Mesenchymal stem cell (in vitro differentiated cells and primary cell): ENCODE results near the gene CALR3.
"Not testable (repeated sequence)": the region's sequence is repeated elsewhere in the genome, so short reads cannot be mapped to it uniquely, and the experiment has no call there.

Experiments
- DNase-seq: peaks from one replicate; pipeline ENCODE4 v3.0.0-alpha.2; 2013
- H2AFZ ChIP-seq: one replicate; pipeline ENCODE4 v1.6.1; 2013; ENCODE audit warnings: low read depth, mild to moderate bottlenecking, control low read depth, inconsistent platforms, low read length, moderate library complexity
- H2AK5ac ChIP-seq: 2 replicates; pipeline ENCODE4 v1.6.1; 2013; ENCODE audit warnings: low read length, moderate library complexity, mild to moderate bottlenecking, inconsistent platforms; ENCODE audit not compliant: severe bottlenecking
- H2BK120ac ChIP-seq: one replicate; pipeline ENCODE4 v1.6.1; 2013; ENCODE audit warnings: low read depth, mild to moderate bottlenecking, inconsistent platforms, low read length, moderate library complexity
- H2BK12ac ChIP-seq, 2 experiments: one replicate each; pipeline ENCODE4 v1.6.1; 2013; ENCODE audit warnings: inconsistent platforms in 2 of 2, low read length in 2 of 2, mild to moderate bottlenecking in 2 of 2, moderate library complexity in 2 of 2, control low read depth in 1 of 2
- H2BK15ac ChIP-seq: one replicate; pipeline ENCODE4 v1.6.1; 2013; ENCODE audit warnings: mild to moderate bottlenecking, low read depth, inconsistent platforms; ENCODE audit not compliant: poor library complexity, severe bottlenecking
- H2BK5ac ChIP-seq: 2 replicates; pipeline ENCODE4 v1.6.1; 2013; ENCODE audit warnings: low read depth, mild to moderate bottlenecking, low read length, control low read depth, inconsistent platforms; ENCODE audit not compliant: poor library complexity, severe bottlenecking
- H3K14ac ChIP-seq, 2 experiments: one replicate each; pipeline ENCODE4 v1.6.1; 2013; ENCODE audit warnings: inconsistent platforms in 2 of 2, low read length in 2 of 2, control low read depth in 1 of 2, mild to moderate bottlenecking in 1 of 2, moderate library complexity in 1 of 2
- H3K18ac ChIP-seq, 2 experiments: one replicate each; pipeline ENCODE4 v1.6.1; 2013; ENCODE audit warnings: inconsistent platforms in 2 of 2, low read length in 2 of 2, control low read depth in 1 of 2, low read depth in 1 of 2, mild to moderate bottlenecking in 1 of 2
- H3K23ac ChIP-seq, 2 experiments: one replicate each; pipeline ENCODE4 v1.6.1; 2013; ENCODE audit warnings: inconsistent platforms in 2 of 2, low read length in 2 of 2, mild to moderate bottlenecking in 2 of 2, moderate library complexity in 2 of 2, control low read depth in 1 of 2
- H3K27ac ChIP-seq: 2 replicates; pipeline ENCODE4 v1.5.1; 2013; ENCODE audit warnings: mild to moderate bottlenecking, moderate library complexity, low read length, control low read depth, inconsistent platforms; ENCODE audit not compliant: poor library complexity, severe bottlenecking
- H3K27me3 ChIP-seq, 2 experiments: 2 replicates each; pipeline versions ENCODE4 v1.6.1 to v1.7.0; 2013; ENCODE audit warnings: low read length in 2 of 2, mild to moderate bottlenecking in 2 of 2, moderate library complexity in 2 of 2, control low read depth in 1 of 2, inconsistent platforms in 1 of 2; ENCODE audit not compliant: control insufficient read depth in 1 of 2, insufficient read depth in 1 of 2
- H3K36me3 ChIP-seq, 2 experiments: 2 replicates each; pipeline versions ENCODE4 v1.6.1 to v1.7.0; 2013; ENCODE audit warnings: low read length in 2 of 2, control low read depth in 1 of 2, inconsistent platforms in 1 of 2, low read depth in 1 of 2, mild to moderate bottlenecking in 1 of 2; ENCODE audit not compliant: insufficient read depth in 2 of 2, control insufficient read depth in 1 of 2
- H3K4ac ChIP-seq, 2 experiments: one replicate each; pipeline ENCODE4 v1.6.1; 2013; ENCODE audit warnings: inconsistent platforms in 2 of 2, low read length in 2 of 2, mild to moderate bottlenecking in 2 of 2, moderate library complexity in 2 of 2, control low read depth in 1 of 2, low read depth in 1 of 2
- H3K4me1 ChIP-seq: 2 replicates; pipeline ENCODE4 v1.6.1; 2013; ENCODE audit warnings: low read depth, low read length, control low read depth; ENCODE audit not compliant: control insufficient read depth, insufficient read depth
- H3K4me2 ChIP-seq: 2 replicates; pipeline ENCODE4 v1.6.1; 2013; ENCODE audit warnings: low read length, mild to moderate bottlenecking, inconsistent platforms; ENCODE audit not compliant: poor library complexity, severe bottlenecking
- H3K4me3 ChIP-seq, 2 experiments: 2 replicates each; pipeline versions ENCODE4 v1.5.1 to v1.7.0; 2013; ENCODE audit warnings: low read length in 2 of 2, mild to moderate bottlenecking in 2 of 2, control low read depth in 1 of 2, low read depth in 1 of 2; ENCODE audit not compliant: insufficient read depth in 1 of 2
- H3K79me1 ChIP-seq: replicated peaks from 2 replicates; pipeline ENCODE4 v1.6.1; 2013; ENCODE audit warnings: mild to moderate bottlenecking, control low read depth, low read length, inconsistent platforms; ENCODE audit not compliant: poor library complexity, severe bottlenecking
- H3K9ac ChIP-seq: 2 replicates; pipeline ENCODE4 v1.7.0; 2013; ENCODE audit warnings: mild to moderate bottlenecking, low read length, moderate library complexity
- H3K9me3 ChIP-seq: 2 replicates; pipeline ENCODE4 v1.7.0; 2013; ENCODE audit warnings: mild to moderate bottlenecking, low read length; ENCODE audit not compliant: control insufficient read depth
- H4K8ac ChIP-seq: one replicate; pipeline ENCODE4 v1.6.1; 2013; ENCODE audit warnings: inconsistent platforms, mild to moderate bottlenecking, low read length, moderate library complexity
- H4K91ac ChIP-seq: one replicate; pipeline ENCODE4 v1.6.1; 2013; ENCODE audit warnings: mild to moderate bottlenecking, low read length, inconsistent platforms
- WGBS: methylation state at CpG from one replicate; pipeline ENCODE4 v1.1.7; 2013; ENCODE audit warnings: mixed read lengths; 5-methylcytosine and 5-hydroxymethylcytosine counted together

CALR3 gene

DNA sequence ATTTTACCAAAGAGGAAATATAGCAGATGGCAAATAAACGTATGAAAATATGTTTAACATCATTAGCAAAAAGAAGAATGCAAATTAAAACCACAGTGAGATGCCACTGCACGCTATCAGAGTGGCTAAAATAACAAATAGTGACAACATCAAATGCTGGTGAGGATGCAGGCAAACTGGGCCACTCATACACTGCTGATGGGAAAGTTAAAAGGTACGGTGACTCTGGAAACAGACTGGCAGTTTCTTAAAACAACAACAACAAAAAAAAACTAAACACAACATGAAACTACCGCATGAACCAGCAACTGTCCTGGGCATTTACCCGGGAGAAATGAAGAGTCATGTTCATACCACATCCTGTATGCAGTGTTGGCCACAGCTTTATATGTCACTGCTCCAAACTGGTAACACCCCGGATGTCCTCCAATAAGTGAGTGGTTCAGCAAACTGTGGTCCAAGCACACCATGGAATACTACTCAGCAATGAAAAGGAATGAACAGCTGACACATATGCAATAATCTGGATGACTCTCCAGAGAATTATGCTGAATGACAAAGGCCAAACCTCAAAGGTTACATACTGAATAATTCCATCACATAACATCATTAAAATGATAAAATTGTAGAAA, 46.5 kb downstream of the CALR3 start:
- Histone ChIP-seq H3K9ac (no peak overlapping the region), H3K27ac (no peak overlapping the region), H3K14ac (no peak overlapping the region), H2BK12ac (no peak overlapping the region), H2BK120ac (no peak overlapping the region), H2BK5ac (no peak overlapping the region), H4K91ac (no peak overlapping the region), H2AFZ (no peak overlapping the region), H2BK15ac (no peak overlapping the region), H3K4me2 (no peak overlapping the region), H3K23ac (no peak overlapping the region), H4K8ac (no peak overlapping the region), H3K4me1 (peaks cover 43% of the 10 kb centered on the region), H3K9me3 (no peaks in the 10 kb centered on the region), H3K4me3 (no peak overlapping the region), H3K18ac (no peak overlapping the region), H3K27me3 (no peaks in the 10 kb centered on the region), H3K79me1 (no peaks in the 10 kb centered on the region), H3K4ac (peak overlapping the region in 1 of 2 experiments; percentile 47), H3K36me3 (peaks cover 4 to 5% of the 10 kb centered on the region in 2 experiments), H2AK5ac (peak overlapping the region; percentile 54)
- 90% methylated on average over 5 of the region's 6 CpGs for WGBS
- peak; percentile 29 for DNase-seq

DNA sequence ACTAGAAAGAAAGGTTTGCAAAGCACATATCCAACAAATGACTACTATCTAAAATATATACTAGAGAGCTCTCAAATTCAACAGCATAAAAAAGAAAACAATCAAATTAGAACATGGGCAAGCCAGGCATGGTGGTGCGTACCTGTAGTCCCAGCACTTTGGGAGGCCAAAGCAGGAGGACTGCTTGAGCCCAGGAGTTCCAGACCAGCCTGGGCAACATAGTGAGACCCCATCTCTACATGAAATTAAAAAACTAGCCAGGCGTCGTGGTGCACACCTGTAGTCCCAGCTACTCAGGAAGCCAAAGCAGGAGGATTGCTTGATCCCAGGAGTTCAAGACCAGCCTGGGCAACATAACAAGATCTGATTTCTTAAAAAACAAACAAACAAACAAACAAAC, 47.1 kb downstream of the CALR3 start:
- not testable (repeated sequence) for H3K4ac ChIP-seq, H2BK120ac ChIP-seq, H3K4me2 ChIP-seq, H3K23ac ChIP-seq, H3K79me1 ChIP-seq, H2AK5ac ChIP-seq, H3K36me3 ChIP-seq, H2AFZ ChIP-seq, DNase-seq, H3K9ac ChIP-seq, H3K27me3 ChIP-seq, H2BK5ac ChIP-seq, H4K91ac ChIP-seq, H3K14ac ChIP-seq, H3K4me3 ChIP-seq, H2BK15ac ChIP-seq, H2BK12ac ChIP-seq, H3K27ac ChIP-seq, H4K8ac ChIP-seq, H3K18ac ChIP-seq, H3K9me3 ChIP-seq
- H3K4me1 ChIP-seq = peaks cover 42% of the 10 kb centered on the region
- WGBS = 98% methylated on average over 3 of the region's 3 CpGs

DNA sequence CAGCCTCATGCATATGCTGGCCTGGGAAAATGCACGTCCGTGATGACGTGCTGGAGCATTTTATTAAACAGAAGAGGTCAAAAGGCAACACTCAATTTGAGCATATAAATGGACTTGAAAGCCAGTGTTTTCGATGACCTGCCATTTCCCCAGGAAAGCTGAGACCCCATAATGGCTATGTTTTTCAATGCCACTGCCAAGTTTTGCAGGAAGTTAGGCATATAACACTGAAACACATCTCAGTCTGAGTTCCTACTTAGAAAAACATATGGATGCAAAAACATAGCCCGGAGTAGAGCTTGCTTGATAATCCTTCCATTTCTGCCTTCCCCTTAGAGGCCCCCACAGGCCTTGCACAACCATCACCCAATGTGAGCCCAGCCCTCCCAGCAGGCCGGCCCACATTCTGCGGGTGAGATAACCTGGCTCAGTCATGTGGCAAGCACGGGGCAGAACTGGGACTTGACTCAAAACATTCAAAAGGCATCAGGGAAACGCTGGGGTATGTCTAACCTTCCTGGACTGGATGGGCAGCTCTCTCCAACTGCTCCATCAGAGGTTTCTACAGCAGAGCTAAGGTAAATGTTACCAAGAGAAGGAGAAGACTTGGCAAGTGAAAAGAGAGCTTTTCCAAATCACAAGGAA, 49.1 kb downstream of the CALR3 start:
- Histone ChIP-seq H4K91ac (peak overlapping the region; percentile 92), H3K27me3 (no peaks in the 10 kb centered on the region), H2BK15ac (no peak overlapping the region), H2BK120ac (peak overlapping the region; percentile 39), H3K9ac (peak overlapping the region; percentile 79), H3K18ac (peak overlapping the region; percentile 56 to 74), H3K4ac (peak overlapping the region in 1 of 2 experiments; percentile 42), H3K79me1 (no peaks in the 10 kb centered on the region), H2AK5ac (peak overlapping the region; percentile 73), H3K27ac (peak overlapping the region; percentile 90), H3K23ac (no peak overlapping the region), H2BK12ac (peak overlapping the region; percentile 64 to 70), H4K8ac (peak overlapping the region; percentile 66), H3K9me3 (no peaks in the 10 kb centered on the region), H3K14ac (no peak overlapping the region), H3K4me2 (peak overlapping the region; percentile 49), H2AFZ (no peak overlapping the region), H3K36me3 (peaks cover 4 to 5% of the 10 kb centered on the region in 2 experiments), H2BK5ac (peak overlapping the region; percentile 1), H3K4me1 (peaks cover 43% of the 10 kb centered on the region), H3K4me3 (peak overlapping the region in 1 of 2 experiments; percentile 62)
- WGBS = 69% methylated on average over 9 of the region's 9 CpGs
- peak; percentile 88 for DNase-seq

DNA sequence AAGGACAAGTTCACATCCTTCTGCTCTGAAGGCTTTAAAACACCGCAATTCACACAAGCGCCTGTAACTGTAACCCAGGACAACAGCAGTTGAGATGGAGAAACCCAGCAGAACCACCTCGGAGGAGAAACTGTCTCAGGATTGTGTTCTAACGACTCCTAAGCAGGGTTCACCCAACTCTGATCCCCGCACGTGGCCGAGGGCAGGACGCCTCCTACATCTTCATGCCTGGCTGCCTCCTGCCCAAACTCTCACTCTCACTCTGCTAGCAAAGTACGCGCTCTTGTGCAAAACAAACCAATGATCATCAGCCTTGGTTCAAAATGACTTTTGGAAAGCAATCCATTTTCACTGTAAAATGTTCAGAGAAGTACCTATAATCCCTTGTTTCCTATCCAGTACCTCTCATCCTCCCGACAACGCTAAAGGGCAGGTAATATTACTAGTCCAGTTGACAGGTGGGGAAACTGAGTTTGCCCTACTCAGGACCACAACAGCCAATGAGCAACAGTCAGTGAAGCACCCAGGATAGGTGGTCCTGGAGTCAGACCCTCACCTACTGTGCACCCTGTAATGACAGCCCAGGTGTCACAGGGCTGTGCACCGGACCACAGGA, 49.8 kb downstream of the CALR3 start:
- Histone ChIP-seq H3K4me3 (peak overlapping the region in 1 of 2 experiments; percentile 62), H2AK5ac (peak overlapping the region; percentile 73), H3K79me1 (no peaks in the 10 kb centered on the region), H3K4me2 (no peak overlapping the region), H4K8ac (peak overlapping the region; percentile 66), H2BK12ac (peak overlapping the region; percentile 64 to 70), H4K91ac (peak overlapping the region; percentile 92), H3K4me1 (peaks cover 46% of the 10 kb centered on the region), H3K4ac (peak overlapping the region; percentile 37 to 42), H3K9me3 (no peaks in the 10 kb centered on the region), H3K9ac (peak overlapping the region; percentile 79), H2BK5ac (peak overlapping the region; percentile 1), H3K27me3 (no peaks in the 10 kb centered on the region), H2AFZ (no peak overlapping the region), H3K14ac (no peak overlapping the region), H2BK15ac (no peak overlapping the region), H3K18ac (peak overlapping the region; percentile 56 to 74), H3K23ac (no peak overlapping the region), H2BK120ac (peak overlapping the region; percentile 39), H3K36me3 (peaks cover 4 to 5% of the 10 kb centered on the region in 2 experiments), H3K27ac (peak overlapping the region; percentile 90)
- DNase-seq = no peak
- 93% methylated on average over 13 of the region's 13 CpGs for WGBS
